RPMI8226 (cell line): ENCODE measurements around the gene TMEM100.

Experiments
- DNase-seq: peaks from one replicate; pipeline ENCODE4 v3.0.0-alpha.2; 2015

TMEM100 gene

GRCh38 chr17:55722742-55723487, at the start of gene TMEM100:
Gene TMEM100 (minus strand): TSS chr17:55722864. CDS start chr17:55721070, 1,794 bp downstream.
- DNase-seq: no peak

GRCh38 chr17:55772086-55772485, 49.4 kb upstream of the TMEM100 start:
- no peak for DNase-seq

- peak; percentile 17 for DNase-seq
Observed at GRCh38 chr17:55770196-55770870, 47.7 kb upstream of the TMEM100 start.

GRCh38 chr17:55769625-55770000, 46.9 kb upstream of the TMEM100 start:
- no peak for DNase-seq

GRCh38 chr17:55768936-55769624, 46.4 kb upstream of the TMEM100 start:
- no peak for DNase-seq

GRCh38 chr17:55765472-55765871, 42.8 kb upstream of the TMEM100 start:
- no peak for DNase-seq

GRCh38 chr17:55764610-55765009, 41.9 kb upstream of the TMEM100 start:
- DNase-seq: no peak

GRCh38 chr17:55763856-55764255, 41.2 kb upstream of the TMEM100 start:
- DNase-seq: no peak

GRCh38 chr17:55762086-55762858, 39.6 kb upstream of the TMEM100 start:
- no peak for DNase-seq

GRCh38 chr17:55760643-55761355, 38.1 kb upstream of the TMEM100 start:
- no peak for DNase-seq

- no peak for DNase-seq
Observed at GRCh38 chr17:55758171-55758570, 35.5 kb upstream of the TMEM100 start.

- no peak for DNase-seq
Observed at GRCh38 chr17:55757659-55758058, 35.0 kb upstream of the TMEM100 start.

- no peak for DNase-seq
Observed at GRCh38 chr17:55756689-55757088, 34.0 kb upstream of the TMEM100 start.

- no peak for DNase-seq
Observed at GRCh38 chr17:55751720-55752250, 29.1 kb upstream of the TMEM100 start.

- peak; percentile 90 for DNase-seq
Observed at GRCh38 chr17:55750750-55751657, 28.3 kb upstream of the TMEM100 start, which contains the start of gene PCTP. Gene PCTP (plus strand): TSS chr17:55751051. CDS start chr17:55751104, 53 bp downstream.

- no peak for DNase-seq
Observed at GRCh38 chr17:55749985-55750384, 27.3 kb upstream of the TMEM100 start.

GRCh38 chr17:55748841-55749240, 26.2 kb upstream of the TMEM100 start:
- no peak for DNase-seq

- no peak for DNase-seq
Observed at GRCh38 chr17:55747209-55747608, 24.5 kb upstream of the TMEM100 start.

- no peak for DNase-seq
Observed at GRCh38 chr17:55746466-55746865, 23.8 kb upstream of the TMEM100 start.

- no peak for DNase-seq
Observed at GRCh38 chr17:55745258-55745657, 22.6 kb upstream of the TMEM100 start.
